Sigmoid colon (tissue), 7 donors: ENCODE results near the gene TEAD2. TPM values are rescaled to one million over a fixed set of nuclear protein-coding genes. Genes with fewer than 3 reads are reported as not detected.
"Not testable (repeated sequence)": the region's sequence is repeated elsewhere in the genome, so short reads cannot be mapped to it uniquely, and the experiment has no call there.

Experiments
- DNase-seq: peaks from one replicate; pipeline ENCODE4 v3.0.0-alpha.2; 2019
- H3K27ac ChIP-seq, 4 donors: fragments of 200-600 bp; sonication (generic); one replicate each; pipeline ENCODE4 v1.5.1; 2016 to 2019; ENCODE audit warnings: mild to moderate bottlenecking in 1 of 4
- H3K27me3 ChIP-seq, 3 donors: fragments of 200-600 bp; sonication (generic); one replicate each; pipeline ENCODE4 v1.5.1; 2019; ENCODE audit warnings: mild to moderate bottlenecking in 1 of 3
- H3K36me3 ChIP-seq, 4 donors: fragments of 200-600 bp; sonication (generic); one replicate each; pipeline ENCODE4 v1.5.1; 2016 to 2019
- H3K4me1 ChIP-seq, 4 donors: fragments of 200-600 bp; sonication (generic); one replicate each; pipeline ENCODE4 v1.5.1; 2017 to 2019
- H3K4me3 ChIP-seq, 4 donors: fragments of 200-600 bp; sonication (generic); one replicate each; pipeline ENCODE4 v1.5.1; 2017 to 2019; ENCODE audit warnings: mild to moderate bottlenecking in 2 of 4, moderate library complexity in 1 of 4
- H3K9me3 ChIP-seq, 4 donors: fragments of 200-600 bp in 3 of 4; sonication (generic) in 3 of 4; one replicate each; pipeline versions ENCODE4 v1.5.1 to v1.6.1; 2013 to 2019
- EP300 ChIP-seq, 4 donors: sonication (generic); formaldehyde crosslinking; IDR thresholded peaks; one replicate each; pipeline ENCODE4 v1.6.1; 2017; ENCODE audit warnings: antibody characterized with exemption in 4 of 4
- POLR2A ChIP-seq, 2 donors: fragments of 450-650 bp; IDR thresholded peaks; one replicate each; pipeline ENCODE4 v1.6.1; 2016; ENCODE audit warnings: antibody characterized with exemption in 2 of 2, mild to moderate bottlenecking in 2 of 2, moderate library complexity in 2 of 2
- POLR2AphosphoS5 ChIP-seq, 4 donors: sonication (generic); formaldehyde crosslinking; IDR thresholded peaks; one replicate each; pipeline ENCODE4 v1.6.1; 2017; ENCODE audit warnings: antibody characterized with exemption in 4 of 4
- WGBS, 2 donors: extraction: QIAGEN DNeasy Blood & Tissue Kit; methylation state at CpG; one replicate each; pipeline ENCODE4 v1.1.7; 2013; 5-methylcytosine and 5-hydroxymethylcytosine counted together
- intact Hi-C: fragments of 100-400 bp; cut with DNase I; formaldehyde crosslinking; loops from one replicate; pipeline ENCODE4 v1.15.1; 2023
- polyA plus RNA-seq, 3 donors: library from polyadenylated mRNA; stranded (reverse); fragments of 200-250 nt; gene quantifications; one replicate each; pipeline ENCODE4 v1.2.3, GENCODE V29; 2013
- total RNA-seq, 4 donors: library from RNA; depleted of rRNA; stranded (reverse); fragments of >200 nt; gene quantifications; one replicate each; pipeline ENCODE4 v1.1.0, GENCODE V29; 2016
- TF ChIP-seq, protein P1 (sequence below), 4 experiments: fragments of 450-650 bp in 3 of 4; fragments of 200-600 bp in 1 of 4; IDR thresholded peaks; one replicate each; pipeline ENCODE4 v1.5.1; 2016 to 2019; ENCODE audit warnings: antibody characterized with exemption in 4 of 4, mild to moderate bottlenecking in 3 of 4, moderate library complexity in 2 of 4
- donor health status: healthy with polysubstance abuse.
- donor health status: Bipolar disorder and iron deficiency.
- donor health status: healthy.

The TEAD2 gene
- total and polyA plus RNA-seq, 7 donors, result 5.8 to 74.9 (median 60.6) TPM

DNA sequence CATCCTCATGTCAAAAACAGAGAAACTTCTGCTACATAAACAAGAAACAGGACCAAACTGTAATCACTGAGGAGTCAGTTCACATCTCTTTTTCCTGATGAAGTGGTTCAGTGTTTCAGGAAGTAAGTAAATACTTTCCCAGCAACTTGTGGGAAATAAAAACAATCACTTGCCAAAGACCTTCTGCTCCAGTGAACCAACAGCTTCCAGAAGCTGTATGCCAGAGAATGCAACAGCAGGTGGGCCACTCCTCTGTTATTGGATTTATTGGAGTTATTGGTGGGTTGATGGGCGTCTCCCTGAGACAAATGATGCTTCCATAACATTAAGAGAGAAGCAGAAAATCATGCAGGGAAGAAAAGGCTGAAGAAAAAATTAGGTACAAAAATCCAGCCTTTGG, 47.1 kb downstream of the TEAD2 start:
- no peaks in the 10 kb centered on the region for H3K27me3 ChIP-seq
- no peak for DNase-seq
- WGBS, 2 donors, result 42 to 78% methylated on average over 1 of the region's 1 CpG
- H3K36me3 ChIP-seq, result peaks cover 0 to 11% (median 0%) of the 10 kb centered on the region in 4 donors
- no peak overlapping the region for H3K4me3 ChIP-seq
- no peaks in the 10 kb centered on the region for H3K9me3 ChIP-seq
- TF ChIP-seq, protein P1, sequence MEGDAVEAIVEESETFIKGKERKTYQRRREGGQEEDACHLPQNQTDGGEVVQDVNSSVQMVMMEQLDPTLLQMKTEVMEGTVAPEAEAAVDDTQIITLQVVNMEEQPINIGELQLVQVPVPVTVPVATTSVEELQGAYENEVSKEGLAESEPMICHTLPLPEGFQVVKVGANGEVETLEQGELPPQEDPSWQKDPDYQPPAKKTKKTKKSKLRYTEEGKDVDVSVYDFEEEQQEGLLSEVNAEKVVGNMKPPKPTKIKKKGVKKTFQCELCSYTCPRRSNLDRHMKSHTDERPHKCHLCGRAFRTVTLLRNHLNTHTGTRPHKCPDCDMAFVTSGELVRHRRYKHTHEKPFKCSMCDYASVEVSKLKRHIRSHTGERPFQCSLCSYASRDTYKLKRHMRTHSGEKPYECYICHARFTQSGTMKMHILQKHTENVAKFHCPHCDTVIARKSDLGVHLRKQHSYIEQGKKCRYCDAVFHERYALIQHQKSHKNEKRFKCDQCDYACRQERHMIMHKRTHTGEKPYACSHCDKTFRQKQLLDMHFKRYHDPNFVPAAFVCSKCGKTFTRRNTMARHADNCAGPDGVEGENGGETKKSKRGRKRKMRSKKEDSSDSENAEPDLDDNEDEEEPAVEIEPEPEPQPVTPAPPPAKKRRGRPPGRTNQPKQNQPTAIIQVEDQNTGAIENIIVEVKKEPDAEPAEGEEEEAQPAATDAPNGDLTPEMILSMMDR (IDR thresholded peaks at IDR 0.05), result no peak
- TF ChIP-seq POLR2A (IDR thresholded peaks at IDR 0.05) (no peak), POLR2AphosphoS5 (IDR thresholded peaks at IDR 0.05) (no peak), EP300 (IDR thresholded peaks at IDR 0.05) (no peak)
- intact Hi-C loops, result no loop called here
- H3K4me1 ChIP-seq, result no peaks in the 10 kb centered on the region
- no peak overlapping the region for H3K27ac ChIP-seq

DNA sequence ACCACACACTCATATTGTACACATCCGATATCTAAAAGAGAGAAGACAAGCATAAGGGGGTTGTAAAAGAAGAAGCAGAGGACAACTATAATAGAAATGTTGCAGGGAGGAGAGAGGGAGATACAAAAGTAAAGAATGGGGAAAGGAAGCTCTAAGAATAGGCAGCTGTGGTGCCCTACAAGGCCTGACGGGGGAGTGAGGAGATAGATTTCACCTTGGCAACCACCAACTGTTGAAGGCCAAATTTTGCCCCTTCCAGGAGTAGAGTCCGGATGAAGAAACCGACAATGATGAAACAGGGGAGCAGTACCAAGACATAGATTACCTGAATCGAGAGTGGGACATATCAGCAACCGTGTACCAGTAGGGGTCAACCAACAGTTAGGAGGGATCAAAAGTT, 53.1 kb downstream of the TEAD2 start:
- Histone ChIP-seq H3K4me1 (no peaks in the 10 kb centered on the region), H3K36me3 (peaks cover 0 to 11% (median 0%) of the 10 kb centered on the region in 4 donors), H3K27ac (no peak overlapping the region), H3K27me3 (no peaks in the 10 kb centered on the region), H3K4me3 (no peak overlapping the region), H3K9me3 (no peaks in the 10 kb centered on the region)
- DNase-seq, result no peak
- intact Hi-C loops, result no loop called here
- WGBS, 2 donors, result 93 to 95% methylated on average over 6 of the region's 6 CpGs
- TF ChIP-seq POLR2AphosphoS5 (IDR thresholded peaks at IDR 0.05) (no peak), EP300 (IDR thresholded peaks at IDR 0.05) (no peak), POLR2A (IDR thresholded peaks at IDR 0.05) (no peak)
- TF ChIP-seq, protein P1 (IDR thresholded peaks at IDR 0.05), result no peak

DNA sequence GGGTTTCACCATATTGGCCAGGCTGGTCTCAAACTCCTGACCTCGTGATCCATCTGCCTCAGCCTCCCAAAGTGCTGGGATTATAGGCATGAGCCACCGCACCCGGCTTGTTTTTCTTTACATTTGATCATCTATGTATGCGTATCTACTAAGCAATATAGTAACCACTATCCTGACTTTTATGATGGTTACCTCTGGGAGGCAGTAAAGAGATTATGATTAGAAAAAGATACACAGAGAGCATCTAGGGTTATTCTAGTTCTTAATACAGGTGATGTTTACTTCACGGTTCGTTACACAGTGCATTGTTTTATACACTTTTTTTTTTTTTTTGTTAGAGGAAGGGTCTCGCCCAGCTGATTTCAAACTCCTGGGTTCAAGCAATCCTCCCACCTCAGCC, 55.5 kb downstream of the TEAD2 start:
- intact Hi-C loops, H3K27me3 ChIP-seq, H3K27ac ChIP-seq, H3K4me1 ChIP-seq, H3K9me3 ChIP-seq, H3K4me3 ChIP-seq, DNase-seq: not testable (repeated sequence)
- 38 to 63% methylated on average over 7 of the region's 7 CpGs for WGBS, 2 donors
- peaks cover 0 to 11% (median 0%) of the 10 kb centered on the region in 4 donors for H3K36me3 ChIP-seq

- no peak overlapping the region for H3K27ac ChIP-seq
- no peak overlapping the region for H3K4me3 ChIP-seq
- TF ChIP-seq POLR2A (IDR thresholded peaks at IDR 0.05) (no peak), POLR2AphosphoS5 (IDR thresholded peaks at IDR 0.05) (no peak), EP300 (IDR thresholded peaks at IDR 0.05) (no peak)
- TF ChIP-seq, protein P1 (IDR thresholded peaks at IDR 0.05), result no peak
- intact Hi-C loops, result no loop called here
- H3K9me3 ChIP-seq, result peaks cover 0 to 2% (median 0%) of the 10 kb centered on the region in 4 donors
- H3K4me1 ChIP-seq, result no peaks in the 10 kb centered on the region
- no peak for DNase-seq
- 82 to 86% methylated on average over 5 of the region's 5 CpGs for WGBS, 2 donors
- H3K36me3 ChIP-seq, result no peaks in the 10 kb centered on the region
- no peaks in the 10 kb centered on the region for H3K27me3 ChIP-seq
Measured at GRCh38 chr19:49301866-49302252, 60.4 kb downstream of the TEAD2 start.

DNA sequence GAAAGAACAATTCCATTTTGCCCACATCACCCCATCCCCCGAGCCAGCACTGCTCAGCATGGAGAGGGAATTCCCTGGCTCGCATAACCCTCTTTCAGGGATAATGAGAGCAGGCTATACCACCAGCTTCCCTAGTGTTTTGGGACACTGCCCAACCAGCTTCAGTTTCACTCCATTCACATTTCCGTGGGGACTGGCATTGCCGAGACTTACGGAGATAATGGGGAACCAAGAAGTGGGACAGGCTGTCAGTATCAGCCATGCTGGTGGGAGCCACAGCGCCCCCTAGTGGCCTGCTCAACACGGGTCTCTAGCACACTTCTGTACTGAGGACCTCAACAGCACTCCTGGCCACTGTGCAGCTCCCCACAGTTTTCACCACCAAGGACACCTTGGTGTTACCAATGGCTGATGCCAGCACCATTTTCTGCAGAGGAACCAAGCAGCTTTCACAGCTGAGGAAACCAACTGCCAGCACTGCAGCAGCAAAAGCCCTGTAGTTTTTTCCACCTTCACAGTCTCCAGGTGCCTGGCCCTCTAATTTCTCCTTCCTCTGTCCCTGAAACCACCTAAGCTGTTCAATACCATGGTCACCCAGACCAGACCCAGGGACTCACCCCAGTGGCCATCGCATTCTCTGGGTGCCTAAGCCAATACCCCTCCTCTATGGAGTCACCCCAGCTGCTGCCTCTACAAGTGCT, 60.9 kb downstream of the TEAD2 start:
- WGBS, 2 donors, result 18 to 26% methylated on average over 8 of the region's 8 CpGs
- H3K9me3 ChIP-seq, result peaks cover 0 to 2% (median 0%) of the 10 kb centered on the region in 4 donors
- no peak for TF ChIP-seq POLR2AphosphoS5 (IDR thresholded peaks at IDR 0.05)
- TF ChIP-seq, protein P1 (IDR thresholded peaks at IDR 0.05), result peak in 3 of 4 experiments; percentile 36 to 51 (median 48)
- no peaks in the 10 kb centered on the region for H3K36me3 ChIP-seq
- H3K27ac ChIP-seq, result no peak overlapping the region
- H3K4me1 ChIP-seq, result no peaks in the 10 kb centered on the region
- intact Hi-C loops, result no loop called here
- H3K4me3 ChIP-seq, result no peak overlapping the region
- DNase-seq, result peak; percentile 71
- no peaks in the 10 kb centered on the region for H3K27me3 ChIP-seq

DNA sequence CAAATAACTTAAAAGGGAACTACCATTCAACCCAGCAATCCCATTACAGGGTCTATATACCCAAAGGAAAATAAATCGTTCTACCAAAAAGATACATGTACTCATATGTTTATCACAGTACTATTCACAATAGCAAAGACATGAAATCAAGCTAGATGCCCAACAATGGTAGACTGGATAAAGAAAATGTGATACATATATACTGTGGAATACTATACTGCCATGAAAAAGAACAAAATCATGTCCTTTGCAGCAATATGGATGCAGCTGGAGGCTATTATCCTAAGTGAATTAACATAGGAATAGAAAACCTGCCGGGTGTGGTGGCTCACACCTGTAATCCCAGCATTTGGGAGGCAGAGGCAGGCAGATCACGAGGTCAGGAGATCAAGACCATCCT, 63.6 kb downstream of the TEAD2 start:
- H3K9me3 ChIP-seq, H3K27ac ChIP-seq, H3K36me3 ChIP-seq, H3K4me1 ChIP-seq, intact Hi-C loops, H3K4me3 ChIP-seq, H3K27me3 ChIP-seq, DNase-seq: not testable (repeated sequence)
- 89 to 95% methylated on average over 3 of the region's 3 CpGs for WGBS, 2 donors
